KMS-11 (cell line): ENCODE measurements around the gene DLG1.

Experiments used
- H2AFZ ChIP-seq: fragments of 200-600 bp; sonication (generic); 2 replicates; pipeline ENCODE4 v1.6.1; 2016; ENCODE audit warnings: antibody characterized with exemption, mixed run types, low read depth
- H3K27ac ChIP-seq: fragments of 200-600 bp; sonication (generic); 2 replicates; pipeline ENCODE4 v1.6.1; 2016; ENCODE audit warnings: mild to moderate bottlenecking, mixed run types
- H3K27me3 ChIP-seq: fragments of 200-600 bp; sonication (generic); 2 replicates; pipeline ENCODE4 v1.6.1; 2017; ENCODE audit warnings: mild to moderate bottlenecking, low read depth, mixed run types, moderate library complexity; ENCODE audit not compliant: insufficient read depth
- H3K36me3 ChIP-seq: fragments of 200-600 bp; sonication (generic); 2 replicates; pipeline ENCODE4 v1.6.1; 2017; ENCODE audit warnings: mild to moderate bottlenecking, mixed run types; ENCODE audit not compliant: insufficient read depth
- H3K4me1 ChIP-seq: fragments of 200-600 bp; sonication (generic); 2 replicates; pipeline ENCODE4 v1.6.1; 2016; ENCODE audit warnings: mild to moderate bottlenecking, low read depth, mixed run types; ENCODE audit not compliant: poor library complexity, severe bottlenecking
- H3K4me2 ChIP-seq: fragments of 200-600 bp; sonication (generic); 2 replicates; pipeline ENCODE4 v1.7.0; 2016; ENCODE audit warnings: mild to moderate bottlenecking, mixed run types
- H3K4me3 ChIP-seq: fragments of 200-600 bp; sonication (generic); IDR thresholded peaks from 2 replicates; pipeline ENCODE4 v1.6.1; 2017; ENCODE audit warnings: low read depth, low read length, mixed read lengths; ENCODE audit not compliant: insufficient read depth
- H3K79me2 ChIP-seq: fragments of 200-600 bp; sonication (generic); 2 replicates; pipeline ENCODE4 v1.6.1; 2016; ENCODE audit warnings: low read depth, mixed run types; ENCODE audit not compliant: insufficient read depth
- H3K9ac ChIP-seq: fragments of 200-600 bp; sonication (generic); 2 replicates; pipeline ENCODE4 v1.6.1; 2016; ENCODE audit warnings: mild to moderate bottlenecking, mixed run types
- H4K20me1 ChIP-seq: fragments of 200-600 bp; sonication (generic); 2 replicates; pipeline ENCODE4 v1.6.1; 2016; ENCODE audit warnings: mild to moderate bottlenecking, mixed run types; ENCODE audit not compliant: insufficient read depth
- CTCF ChIP-seq: fragments of 200-600 bp; sonication (generic); conservative IDR thresholded peaks from 2 replicates; pipeline ENCODE4 v1.6.1; 2017; ENCODE audit warnings: low read depth, mild to moderate bottlenecking, antibody characterized with exemption, low read length, moderate library complexity, mixed read lengths

The DLG1 gene

GRCh38 chr3:197001106-197001971 lies 297.1 kb downstream of the DLG1 start:
- TF ChIP-seq CTCF: no peak
- Histone ChIP-seq H3K27me3 (no peaks in the 10 kb centered on the region), H3K36me3 (no peaks in the 10 kb centered on the region), H3K4me3 (no peak overlapping the region), H4K20me1 (no peaks in the 10 kb centered on the region), H3K4me2 (no peak overlapping the region), H3K79me2 (no peaks in the 10 kb centered on the region), H3K4me1 (peaks cover 10% of the 10 kb centered on the region), H2AFZ (no peak overlapping the region), H3K9ac (no peak overlapping the region), H3K27ac (no peak overlapping the region)

GRCh38 chr3:197000211-197000610 lies 298.2 kb downstream of the DLG1 start:
- Histone ChIP-seq H3K27ac (no peak overlapping the region), H3K4me1 (peaks cover 16% of the 10 kb centered on the region), H3K9ac (no peak overlapping the region)

GRCh38 chr3:196998966-196999760 lies 299.2 kb downstream of the DLG1 start:
- no peak for TF ChIP-seq CTCF
- no peaks in the 10 kb centered on the region for H3K27me3 ChIP-seq

More at GRCh38 chr3:197000211-197000610, 298.2 kb downstream of the DLG1 start:
- Histone ChIP-seq H3K79me2 (no peaks in the 10 kb centered on the region), H4K20me1 (no peaks in the 10 kb centered on the region), H3K4me2 (no peak overlapping the region), H2AFZ (no peak overlapping the region), H3K4me3 (no peak overlapping the region), H3K36me3 (no peaks in the 10 kb centered on the region), H3K27me3 (no peaks in the 10 kb centered on the region)
- TF ChIP-seq CTCF: no peak

GRCh38 chr3:196997311-196997710 lies 301.1 kb downstream of the DLG1 start:
- H3K4me2 ChIP-seq: no peak overlapping the region
- H3K27ac ChIP-seq: no peak overlapping the region
- peaks cover 8% of the 10 kb centered on the region for H3K4me1 ChIP-seq
- no peak overlapping the region for H2AFZ ChIP-seq
- no peak overlapping the region for H3K9ac ChIP-seq
- no peak overlapping the region for H3K4me3 ChIP-seq
- TF ChIP-seq CTCF: no peak
- H3K79me2 ChIP-seq: no peaks in the 10 kb centered on the region
- no peaks in the 10 kb centered on the region for H4K20me1 ChIP-seq
- H3K27me3 ChIP-seq: no peaks in the 10 kb centered on the region
- H3K36me3 ChIP-seq: no peaks in the 10 kb centered on the region

More at GRCh38 chr3:196998966-196999760, 299.2 kb downstream of the DLG1 start:
- no peak overlapping the region for H2AFZ ChIP-seq
- no peak overlapping the region for H3K27ac ChIP-seq
- peaks cover 15% of the 10 kb centered on the region for H3K4me1 ChIP-seq
- no peaks in the 10 kb centered on the region for H3K79me2 ChIP-seq
- H3K4me2 ChIP-seq: no peak overlapping the region
- no peak overlapping the region for H3K4me3 ChIP-seq
- no peak overlapping the region for H3K9ac ChIP-seq
- no peaks in the 10 kb centered on the region for H4K20me1 ChIP-seq
- no peaks in the 10 kb centered on the region for H3K36me3 ChIP-seq
